GM18520 (cell line): ENCODE data around the gene MMEL1.
"Not testable (repeated sequence)": the region's sequence is repeated elsewhere in the genome, so short reads cannot be mapped to it uniquely, and the experiment has no call there.

ENCODE experiments used
- ATAC-seq: cut with Tn5 transposase; IDR thresholded peaks from one replicate; pipeline ENCODE4 v1.9.1; 2021; ENCODE audit not compliant: unreplicated experiment

Gene MMEL1

DNA sequence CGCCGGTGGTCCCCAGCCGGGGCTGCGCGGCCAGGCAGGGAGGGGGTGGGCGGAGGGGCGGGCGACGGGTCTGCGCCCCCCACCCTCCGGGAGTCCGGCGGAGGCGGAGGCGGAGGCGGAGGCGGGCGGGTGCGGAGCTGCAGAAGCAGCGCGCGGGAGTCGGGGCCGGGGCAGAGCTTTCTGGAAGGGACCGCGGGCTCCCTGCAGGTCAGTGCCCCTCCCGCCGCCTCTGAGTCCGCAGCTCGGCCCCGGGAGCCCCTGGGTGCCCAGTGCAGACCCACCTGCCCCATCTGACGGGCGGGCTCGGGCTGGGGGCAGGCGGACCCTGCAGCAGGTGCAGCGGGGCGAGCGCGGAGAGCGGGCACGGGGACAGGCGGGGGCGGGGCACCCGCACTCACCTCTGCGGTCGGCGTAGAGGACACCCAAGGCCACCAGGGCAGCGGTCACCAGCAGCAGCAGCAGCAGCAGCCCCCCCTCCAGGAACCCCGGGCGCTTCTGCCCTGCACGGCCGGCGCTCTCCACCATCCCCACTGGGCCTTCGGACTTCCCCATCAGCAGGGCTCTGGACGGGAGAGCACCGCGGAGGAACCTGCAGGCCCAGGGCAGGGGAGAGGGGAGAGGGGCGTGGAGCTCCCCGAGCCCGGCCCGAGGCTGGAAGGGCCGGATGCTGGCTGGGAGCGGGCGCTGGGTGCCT lies 3.7 kb downstream of the MMEL1 start:
- no peak for ATAC-seq

DNA sequence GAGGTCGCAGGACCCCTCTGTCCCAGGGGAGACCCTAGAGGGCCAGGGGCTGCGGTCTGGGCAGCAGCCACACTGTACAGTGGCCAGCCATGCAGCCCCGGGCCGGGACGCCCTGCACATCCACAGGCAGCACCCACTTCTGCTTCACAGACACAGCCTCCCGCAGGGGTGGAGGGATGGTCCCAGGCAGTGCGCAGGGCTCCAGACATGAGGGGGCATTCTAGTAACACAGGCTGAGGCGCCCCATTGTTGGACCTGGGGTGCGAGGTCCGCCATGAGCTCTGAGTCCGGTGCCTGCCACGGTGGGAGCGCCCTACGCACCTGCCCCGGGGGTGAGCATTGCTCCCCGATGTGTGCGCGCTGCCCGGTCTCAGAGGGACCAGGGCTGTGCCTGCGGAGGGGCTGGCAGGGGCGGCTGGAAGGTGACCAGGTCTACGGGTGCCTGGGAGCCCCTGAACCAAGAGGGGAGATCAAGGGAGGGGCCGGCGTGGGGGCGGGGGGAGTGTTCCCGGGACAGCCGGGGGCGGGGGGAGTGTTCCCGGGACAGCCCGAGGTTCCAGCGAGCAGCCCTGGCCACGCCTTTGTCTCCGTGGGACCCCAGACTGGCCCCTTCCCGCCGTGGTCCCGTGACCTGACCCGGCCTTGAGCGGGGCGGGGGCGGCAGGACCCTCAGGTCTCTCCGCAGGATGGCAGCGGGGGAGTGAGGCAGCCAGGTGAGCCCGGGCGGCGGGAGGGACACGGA lies 4.5 kb downstream of the MMEL1 start:
- no peak for ATAC-seq

GRCh38 chr1:2627746-2628145 lies 5.1 kb downstream of the MMEL1 start:
- no peak for ATAC-seq

DNA sequence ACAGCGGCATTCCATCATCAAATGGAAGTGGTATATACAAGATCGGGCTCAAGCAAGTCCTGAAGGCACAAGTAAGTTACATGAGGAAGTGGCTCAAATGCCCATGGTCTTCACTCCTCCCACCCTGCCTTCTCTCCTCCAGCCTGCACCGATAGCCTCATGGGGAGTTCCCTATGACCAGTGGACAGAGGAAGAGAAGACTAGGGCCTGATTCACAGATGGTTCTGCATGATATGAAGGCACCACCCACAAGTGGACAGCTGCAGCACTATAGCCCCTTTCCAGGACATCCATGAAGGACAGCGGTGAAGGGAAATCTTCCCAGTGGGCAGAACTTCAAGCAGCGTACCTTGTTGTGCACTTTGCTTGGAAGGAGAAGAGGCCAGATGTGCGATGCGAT lies 7.1 kb downstream of the MMEL1 start:
- ATAC-seq, result not testable (repeated sequence)

- no peak for ATAC-seq
These were observed 7.5 kb downstream of the MMEL1 start for GRCh38 chr1:2625311-2625710.

- no peak for ATAC-seq
These were observed 8.0 kb downstream of the MMEL1 start for GRCh38 chr1:2624735-2625300.

GRCh38 chr1:2623571-2624337 lies 9.1 kb downstream of the MMEL1 start:
- no peak for ATAC-seq

GRCh38 chr1:2617971-2618470 lies 14.8 kb downstream of the MMEL1 start:
- ATAC-seq, result no peak

- no peak for ATAC-seq
These were observed 18.7 kb downstream of the MMEL1 start for GRCh38 chr1:2614145-2614544.

GRCh38 chr1:2612591-2613365 lies 20.0 kb downstream of the MMEL1 start:
- ATAC-seq, result no peak

GRCh38 chr1:2611621-2612437 lies 21.0 kb downstream of the MMEL1 start:
- no peak for ATAC-seq

GRCh38 chr1:2611031-2611501 lies 21.8 kb downstream of the MMEL1 start:
- ATAC-seq, result no peak

DNA sequence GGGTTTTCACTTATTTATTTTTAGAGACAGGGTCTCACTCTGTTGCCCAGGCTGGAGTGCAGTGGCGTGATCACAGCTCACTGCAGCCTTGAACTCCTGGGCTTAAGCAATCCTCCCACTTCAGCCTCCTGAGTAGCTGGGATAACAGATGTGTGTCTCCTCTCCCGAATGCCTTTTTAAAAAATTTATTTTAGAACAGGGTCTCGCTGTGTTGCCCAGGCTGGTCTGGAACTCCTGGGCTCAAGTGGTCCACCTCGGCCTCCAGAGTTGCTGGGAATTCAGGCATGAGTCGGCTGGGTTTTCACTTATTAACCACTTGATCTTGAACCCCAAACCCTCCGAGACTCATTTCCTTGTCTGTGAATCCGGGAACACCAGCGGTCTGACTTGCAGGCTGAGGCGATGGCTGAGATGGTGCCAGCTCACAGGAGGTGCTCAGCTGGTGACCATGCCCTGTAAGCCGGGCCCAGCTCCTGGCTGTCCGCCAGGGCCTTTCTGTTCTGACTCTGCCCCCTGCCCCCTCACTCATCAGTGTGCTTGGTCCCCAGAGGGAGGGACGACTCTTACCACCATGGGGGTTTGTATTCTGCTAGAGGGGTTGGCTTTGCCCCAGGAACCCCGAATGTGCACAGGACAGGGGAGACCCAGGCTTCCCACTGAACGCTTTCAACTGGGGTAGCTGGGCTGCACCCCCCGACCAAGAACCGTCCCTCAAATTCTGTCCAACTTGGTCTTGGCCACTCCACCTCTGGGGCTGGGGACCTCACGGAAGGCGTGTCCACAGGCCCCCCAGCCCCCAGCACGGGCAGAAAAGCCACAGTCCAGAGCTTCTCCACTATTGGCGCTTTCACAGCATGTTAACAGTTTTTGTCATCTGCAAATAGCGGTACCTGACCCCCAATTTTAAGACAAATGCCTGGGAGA lies 22.5 kb downstream of the MMEL1 start:
- no peak for ATAC-seq

GRCh38 chr1:2609319-2610035 lies 23.3 kb downstream of the MMEL1 start:
- ATAC-seq, result no peak

- ATAC-seq, result no peak
These were observed 25.1 kb downstream of the MMEL1 start for GRCh38 chr1:2607641-2608091.

- no peak for ATAC-seq
These were observed 25.8 kb downstream of the MMEL1 start for GRCh38 chr1:2606881-2607621.

- ATAC-seq, result no peak
These were observed 26.4 kb downstream of the MMEL1 start for GRCh38 chr1:2606396-2606880.
